OCI-LY7 (cell line): ENCODE results near the gene SPATA22.

ENCODE experiments used
- EZH2phosphoT487 ChIP-seq: fragments of 200-600 bp; sonication (generic); IDR thresholded peaks from 2 replicates; pipeline ENCODE4 v1.6.1; 2018; ENCODE audit warnings: low read depth, borderline replicate concordance, mild to moderate bottlenecking, mixed run types, antibody characterized with exemption, low read length, moderate library complexity, mixed read lengths
- TF ChIP-seq, protein P1 (sequence below): fragments of 200-600 bp; sonication (generic); conservative IDR thresholded peaks from 2 replicates; pipeline ENCODE4 v1.5.1; 2014; ENCODE audit warnings: mild to moderate bottlenecking, antibody characterized with exemption, low read length, moderate library complexity, mixed read lengths

DNA sequence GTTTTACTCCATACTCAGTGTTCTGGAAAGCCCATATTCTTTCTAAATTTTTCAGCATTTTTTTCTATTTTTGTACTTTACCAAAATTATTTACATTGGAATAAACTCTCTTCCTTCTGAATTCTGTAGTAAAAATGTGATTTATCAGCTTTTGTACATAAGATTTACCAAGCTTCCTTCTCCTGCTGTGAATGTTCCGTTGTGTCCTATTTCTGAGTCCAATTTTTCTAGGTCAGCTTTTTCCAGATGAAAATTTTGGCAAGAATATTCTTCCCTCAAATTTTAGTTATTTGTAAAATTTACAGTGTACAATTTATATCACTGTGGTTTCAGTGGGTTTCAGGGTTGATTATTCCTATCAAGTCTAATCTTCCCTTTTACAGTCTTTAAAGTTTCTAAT, 31.7 kb upstream of the SPATA22 start:
- TF ChIP-seq, protein P1, sequence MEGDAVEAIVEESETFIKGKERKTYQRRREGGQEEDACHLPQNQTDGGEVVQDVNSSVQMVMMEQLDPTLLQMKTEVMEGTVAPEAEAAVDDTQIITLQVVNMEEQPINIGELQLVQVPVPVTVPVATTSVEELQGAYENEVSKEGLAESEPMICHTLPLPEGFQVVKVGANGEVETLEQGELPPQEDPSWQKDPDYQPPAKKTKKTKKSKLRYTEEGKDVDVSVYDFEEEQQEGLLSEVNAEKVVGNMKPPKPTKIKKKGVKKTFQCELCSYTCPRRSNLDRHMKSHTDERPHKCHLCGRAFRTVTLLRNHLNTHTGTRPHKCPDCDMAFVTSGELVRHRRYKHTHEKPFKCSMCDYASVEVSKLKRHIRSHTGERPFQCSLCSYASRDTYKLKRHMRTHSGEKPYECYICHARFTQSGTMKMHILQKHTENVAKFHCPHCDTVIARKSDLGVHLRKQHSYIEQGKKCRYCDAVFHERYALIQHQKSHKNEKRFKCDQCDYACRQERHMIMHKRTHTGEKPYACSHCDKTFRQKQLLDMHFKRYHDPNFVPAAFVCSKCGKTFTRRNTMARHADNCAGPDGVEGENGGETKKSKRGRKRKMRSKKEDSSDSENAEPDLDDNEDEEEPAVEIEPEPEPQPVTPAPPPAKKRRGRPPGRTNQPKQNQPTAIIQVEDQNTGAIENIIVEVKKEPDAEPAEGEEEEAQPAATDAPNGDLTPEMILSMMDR = no peak
- TF ChIP-seq EZH2phosphoT487 = no peak
